NCI-H2029 (cell line): ENCODE measurements around the gene GABRD.

Experiments used
- DNase-seq: peaks from one replicate; lab custom pipeline; 2025; lab: John Stamatoyannopoulos, UW

The GABRD gene

GRCh38 chr1:2076826-2077225 is 57.7 kb downstream of the GABRD start:
- DNase-seq: no peak

DNA sequence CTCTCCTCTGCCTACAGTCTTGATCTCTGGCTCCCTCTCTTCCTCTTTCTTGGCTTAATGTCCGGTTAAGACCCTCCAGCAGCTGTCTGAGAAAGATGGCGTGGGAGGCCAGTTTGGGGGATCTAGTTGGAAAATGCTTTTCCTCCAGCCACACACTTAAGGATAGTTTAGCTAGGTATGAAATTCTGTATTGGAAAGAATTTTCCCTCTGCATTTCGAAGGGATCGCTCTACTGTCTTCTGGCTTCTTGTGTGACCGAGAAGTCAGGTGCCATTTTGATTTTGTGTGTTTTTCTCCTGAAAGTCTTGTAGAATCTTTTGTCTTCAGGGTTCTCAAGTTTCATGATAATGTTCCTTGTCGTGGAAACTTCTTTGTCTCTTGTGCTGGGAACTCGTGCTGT is 59.0 kb downstream of the GABRD start:
- DNase-seq: no peak

DNA sequence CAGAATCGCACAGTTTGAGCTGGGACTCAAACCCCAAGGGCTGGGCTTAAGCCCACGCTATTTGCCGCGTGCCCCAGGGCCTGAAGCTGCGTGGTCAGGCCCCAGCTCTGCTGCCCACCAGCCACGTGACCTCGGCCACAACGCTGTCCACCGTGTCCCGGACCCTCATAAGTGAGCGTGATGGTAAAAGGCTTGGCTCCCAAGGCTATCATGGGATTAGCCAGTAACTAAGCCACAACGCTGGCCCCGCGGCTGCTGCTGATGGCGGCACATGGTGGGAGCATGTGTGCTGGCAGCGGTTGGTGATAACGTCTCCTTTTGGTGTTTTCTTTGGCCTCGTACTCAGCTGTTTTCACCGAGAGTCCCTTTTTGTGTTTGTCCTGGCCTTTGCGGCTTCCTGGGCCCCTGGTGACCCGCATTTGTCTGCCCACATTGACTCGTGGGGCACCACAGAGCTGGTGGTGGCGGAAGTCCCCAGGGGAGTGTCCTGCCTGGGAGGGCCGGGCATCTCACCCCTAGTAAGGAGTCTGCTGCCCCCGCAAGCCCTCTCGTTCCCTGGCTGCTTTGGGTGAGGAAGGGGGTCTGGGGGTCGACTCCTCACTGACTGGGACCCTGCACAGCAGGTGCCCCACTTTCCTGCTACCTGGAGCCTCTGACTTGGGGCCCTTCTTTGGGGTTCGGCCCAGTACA is 60.4 kb downstream of the GABRD start:
- DNase-seq: no peak

GRCh38 chr1:2080140-2080539 is 61.0 kb downstream of the GABRD start:
- DNase-seq: no peak
